SK-N-SH treated with all-trans-retinoic acid at 6 μM for 48 hours (cell line): Measurements from ENCODE around the gene GGCX.

ENCODE experiments used
- ATAC-seq: fragments of 200-7000 bp; cut with Tn5 transposase; 3 replicates; pipeline ENCODE4 v1.9.1; 2020; ENCODE audit warnings: mild to moderate bottlenecking, moderate library complexity
- ARNTL ChIP-seq: fragments of 450-650 bp; formaldehyde crosslinking; IDR thresholded peaks from 2 replicates; pipeline ENCODE4 v1.5.0; 2020; ENCODE audit warnings: low read depth, mild to moderate bottlenecking, moderate library complexity, borderline replicate concordance
- BACH2 ChIP-seq: fragments of 250-450 bp; sonication (Bioruptor Pico); IDR thresholded peaks from 2 replicates; pipeline ENCODE4 v1.9.0; 2021; ENCODE audit warnings: mild to moderate bottlenecking, borderline replicate concordance
- CSDC2 ChIP-seq: fragments of 250-450 bp; sonication (Bioruptor Pico); IDR thresholded peaks from 2 replicates; pipeline ENCODE4 v1.5.0; 2020; ENCODE audit warnings: mild to moderate bottlenecking, moderate library complexity
- ESRRG ChIP-seq: fragments of 250-450 bp; sonication (Bioruptor Pico); IDR thresholded peaks from 2 replicates; pipeline ENCODE4 v1.6.1; 2021; ENCODE audit warnings: mild to moderate bottlenecking
- GLIS3 ChIP-seq: fragments of 250-450 bp; sonication (Bioruptor Pico); IDR thresholded peaks from 2 replicates; pipeline ENCODE4 v1.5.0; 2020; ENCODE audit warnings: mild to moderate bottlenecking, moderate library complexity
- ISL1 ChIP-seq: fragments of 250-450 bp; sonication (Bioruptor Pico); IDR thresholded peaks from 2 replicates; pipeline ENCODE4 v2.1.2; 2022; ENCODE audit warnings: mild to moderate bottlenecking, moderate library complexity
- OSR1 ChIP-seq: fragments of 250-450 bp; sonication (Bioruptor Pico); IDR thresholded peaks from 2 replicates; pipeline ENCODE4 v1.8.0; 2022; ENCODE audit warnings: moderate library complexity, mild to moderate bottlenecking, inconsistent platforms
- PATZ1 ChIP-seq: fragments of 250-450 bp; sonication (Bioruptor Pico); IDR thresholded peaks from 2 replicates; pipeline ENCODE4 v1.8.0; 2020; ENCODE audit warnings: mild to moderate bottlenecking, moderate library complexity, borderline replicate concordance
- POU6F1 ChIP-seq: fragments of 250-450 bp; sonication (Bioruptor Pico); IDR thresholded peaks from 2 replicates; pipeline ENCODE4 v1.8.0; 2021; ENCODE audit warnings: low read depth, mild to moderate bottlenecking, moderate library complexity, borderline replicate concordance
- SNAI2 ChIP-seq: fragments of 250-450 bp; sonication (Bioruptor Pico); IDR thresholded peaks from 2 replicates; pipeline ENCODE4 v1.5.0; 2020; ENCODE audit warnings: mild to moderate bottlenecking, moderate library complexity
- TCF4 ChIP-seq: fragments of 250-450 bp; sonication (Bioruptor Pico); IDR thresholded peaks from 2 replicates; pipeline ENCODE4 v1.8.0; 2021; ENCODE audit warnings: mild to moderate bottlenecking, moderate library complexity, borderline replicate concordance
- TOX ChIP-seq: fragments of 250-450 bp; sonication (Bioruptor Pico); IDR thresholded peaks from 2 replicates; pipeline ENCODE4 v1.8.0; 2021; ENCODE audit warnings: mild to moderate bottlenecking, moderate library complexity, borderline replicate concordance
- TSHZ2 ChIP-seq: fragments of 250-450 bp; sonication (Bioruptor Pico); IDR thresholded peaks from 2 replicates; pipeline ENCODE4 v1.5.0; 2020; ENCODE audit warnings: mild to moderate bottlenecking, moderate library complexity
- ZFP30 ChIP-seq: fragments of 450-650 bp; formaldehyde crosslinking; IDR thresholded peaks from 2 replicates; pipeline ENCODE4 v1.5.0; 2022; ENCODE audit warnings: mild to moderate bottlenecking, moderate library complexity
- ZNF565 ChIP-seq: fragments of 450-650 bp; formaldehyde crosslinking; conservative IDR thresholded peaks from 2 replicates; pipeline ENCODE4 v1.5.0; 2020; ENCODE audit warnings: low read depth, mild to moderate bottlenecking, moderate library complexity
- ZNF8 ChIP-seq: fragments of 450-650 bp; formaldehyde crosslinking; IDR thresholded peaks from 2 replicates; pipeline ENCODE4 v1.5.0; 2020; ENCODE audit warnings: mild to moderate bottlenecking, moderate library complexity
- TF ChIP-seq, protein P1 (sequence below): fragments of 250-450 bp; sonication (Bioruptor Pico); IDR thresholded peaks from 2 replicates; pipeline ENCODE4 v1.5.1; 2021; ENCODE audit warnings: mild to moderate bottlenecking, moderate library complexity
- TF ChIP-seq, protein P2 (sequence below): fragments of 250-450 bp; sonication (Bioruptor Pico); IDR thresholded peaks from 2 replicates; pipeline ENCODE4 v1.5.1; 2020; ENCODE audit warnings: low read depth, mild to moderate bottlenecking, moderate library complexity

GGCX gene

DNA sequence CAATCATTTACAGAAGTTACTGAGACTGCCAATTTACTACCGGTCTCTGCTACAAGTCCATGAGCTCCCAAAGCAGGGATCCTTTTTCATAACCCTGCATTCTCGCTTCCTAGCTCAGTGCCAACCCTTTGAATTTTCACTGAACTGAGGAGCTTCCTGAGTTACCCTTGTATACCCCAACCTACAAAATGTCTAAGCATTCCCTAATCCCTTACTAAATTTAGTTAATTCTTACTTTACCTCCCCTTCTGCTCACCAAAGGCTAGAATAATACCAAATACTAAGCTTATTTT is 12.7 kb downstream of the GGCX start (continued):
- TF ChIP-seq, protein P1, sequence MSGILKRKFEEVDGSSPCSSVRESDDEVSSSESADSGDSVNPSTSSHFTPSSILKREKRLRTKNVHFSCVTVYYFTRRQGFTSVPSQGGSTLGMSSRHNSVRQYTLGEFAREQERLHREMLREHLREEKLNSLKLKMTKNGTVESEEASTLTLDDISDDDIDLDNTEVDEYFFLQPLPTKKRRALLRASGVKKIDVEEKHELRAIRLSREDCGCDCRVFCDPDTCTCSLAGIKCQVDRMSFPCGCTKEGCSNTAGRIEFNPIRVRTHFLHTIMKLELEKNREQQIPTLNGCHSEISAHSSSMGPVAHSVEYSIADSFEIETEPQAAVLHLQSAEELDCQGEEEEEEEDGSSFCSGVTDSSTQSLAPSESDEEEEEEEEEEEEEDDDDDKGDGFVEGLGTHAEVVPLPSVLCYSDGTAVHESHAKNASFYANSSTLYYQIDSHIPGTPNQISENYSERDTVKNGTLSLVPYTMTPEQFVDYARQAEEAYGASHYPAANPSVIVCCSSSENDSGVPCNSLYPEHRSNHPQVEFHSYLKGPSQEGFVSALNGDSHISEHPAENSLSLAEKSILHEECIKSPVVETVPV, result no peak
- TF ChIP-seq POU6F1 (no peak), CSDC2 (CRISPR knock-in tag) (no peak), ESRRG (no peak)
- TF ChIP-seq, protein P2, sequence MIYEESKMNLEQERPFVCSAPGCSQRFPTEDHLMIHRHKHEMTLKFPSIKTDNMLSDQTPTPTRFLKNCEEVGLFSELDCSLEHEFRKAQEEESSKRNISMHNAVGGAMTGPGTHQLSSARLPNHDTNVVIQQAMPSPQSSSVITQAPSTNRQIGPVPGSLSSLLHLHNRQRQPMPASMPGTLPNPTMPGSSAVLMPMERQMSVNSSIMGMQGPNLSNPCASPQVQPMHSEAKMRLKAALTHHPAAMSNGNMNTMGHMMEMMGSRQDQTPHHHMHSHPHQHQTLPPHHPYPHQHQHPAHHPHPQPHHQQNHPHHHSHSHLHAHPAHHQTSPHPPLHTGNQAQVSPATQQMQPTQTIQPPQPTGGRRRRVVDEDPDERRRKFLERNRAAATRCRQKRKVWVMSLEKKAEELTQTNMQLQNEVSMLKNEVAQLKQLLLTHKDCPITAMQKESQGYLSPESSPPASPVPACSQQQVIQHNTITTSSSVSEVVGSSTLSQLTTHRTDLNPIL (CRISPR knock-in tag), result no peak

DNA sequence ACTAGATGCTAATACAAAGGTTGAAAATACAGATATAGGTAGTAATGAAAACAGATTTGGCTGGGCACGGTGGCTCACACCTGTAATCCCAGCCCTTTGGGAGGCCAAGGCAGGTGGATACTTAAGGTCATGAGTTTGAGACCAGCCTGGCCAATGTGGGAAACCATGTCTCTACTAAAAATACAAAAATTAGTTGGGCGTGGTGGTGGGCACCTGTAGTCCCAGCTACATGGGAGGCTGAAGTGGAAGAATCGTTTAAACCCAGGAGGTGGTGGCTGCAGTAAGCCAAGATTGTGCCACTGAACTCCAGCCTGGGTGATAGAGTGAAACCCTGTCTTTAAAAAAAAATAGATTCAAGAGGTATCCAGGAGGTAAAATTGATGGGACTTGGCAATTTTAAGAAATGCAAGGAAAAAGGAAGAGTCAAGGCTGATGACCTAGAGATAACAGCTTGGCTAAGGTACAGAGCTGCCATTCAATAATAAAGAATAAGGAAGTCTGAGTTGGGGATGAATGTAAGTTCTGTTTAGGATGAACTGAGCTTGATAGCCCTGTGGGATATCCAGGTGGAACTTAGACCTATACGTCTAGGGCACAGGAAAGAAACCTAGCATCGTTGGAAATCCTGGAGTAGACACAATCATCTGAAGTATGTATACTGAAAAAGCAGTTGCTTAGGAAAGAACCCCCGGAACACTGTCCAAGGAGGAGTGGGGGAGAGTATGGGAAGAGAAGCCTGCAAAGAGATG is 13.3 kb downstream of the GGCX start:
- ATAC-seq, result peak; percentile 14
- TF ChIP-seq TSHZ2 (no peak), ZFP30 (no peak), ISL1 (CRISPR knock-in tag) (no peak), PATZ1 (no peak), TOX (CRISPR knock-in tag) (no peak), OSR1 (CRISPR knock-in tag) (no peak), TCF4 (no peak), ARNTL (no peak), SNAI2 (no peak), ZNF8 (CRISPR knock-in tag) (no peak), BACH2 (CRISPR knock-in tag) (no peak), ZNF565 (CRISPR knock-in tag) (no peak)
- TF ChIP-seq, protein P2 (CRISPR knock-in tag), result no peak

DNA sequence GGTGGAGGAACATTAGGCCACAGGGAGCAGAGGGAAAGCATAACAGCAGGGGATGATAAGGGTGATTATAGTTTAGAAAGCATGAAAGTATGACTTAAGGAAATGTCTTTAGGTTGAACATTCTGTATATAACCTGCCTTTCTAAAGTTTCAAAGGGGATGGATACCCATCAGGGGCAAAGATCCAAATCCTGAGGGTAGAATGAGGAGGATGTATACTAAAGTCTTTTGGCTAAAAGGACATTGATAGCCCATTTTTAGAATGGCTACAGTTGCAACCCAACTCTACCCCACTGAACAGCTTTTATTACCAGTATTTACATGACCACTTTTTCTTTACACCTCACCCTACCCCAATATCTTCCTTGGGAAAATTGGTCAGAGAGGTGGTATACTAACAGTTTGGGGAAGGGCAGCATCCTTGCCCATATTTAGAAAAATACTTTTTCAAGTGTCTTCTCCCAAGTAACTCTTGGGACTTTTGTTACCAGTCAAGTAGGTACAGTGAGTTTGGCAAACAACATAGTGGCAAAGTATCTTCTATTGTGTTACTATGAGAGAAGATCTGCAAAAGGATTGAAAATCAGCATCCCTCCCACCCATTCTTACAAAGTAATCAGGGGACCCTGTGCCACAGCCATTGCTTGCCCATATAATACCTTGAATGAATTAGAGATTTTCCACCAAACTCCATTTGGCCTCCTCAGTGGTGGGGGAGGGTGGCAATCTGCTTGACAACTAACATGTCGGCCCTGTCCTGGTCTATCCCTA is 14.0 kb downstream of the GGCX start:
- TF ChIP-seq GLIS3 (CRISPR knock-in tag) (0 out of 2 replicates have a peak, but pooled peaks have one; percentile 10), TSHZ2 (no peak)
- ATAC-seq, result peak; percentile 12
